Subcutaneous abdominal adipose tissue (tissue), 5 donors: ENCODE measurements around the gene TNNI3.
"Not testable (repeated sequence)": the region's sequence is repeated elsewhere in the genome, so short reads cannot be mapped to it uniquely, and the experiment has no call there.

Experiments used
- H3K27ac ChIP-seq: one replicate; pipeline ENCODE4 v1.7.0; 2013; ENCODE audit warnings: low read depth, mild to moderate bottlenecking, inconsistent platforms, low read length, moderate library complexity
- H3K27me3 ChIP-seq, 5 donors: one replicate each; pipeline ENCODE4 v1.7.0; 2013; ENCODE audit warnings: low read length in 5 of 5, inconsistent platforms in 1 of 5; ENCODE audit not compliant: control insufficient read depth in 5 of 5, insufficient read depth in 4 of 5
- H3K36me3 ChIP-seq, 5 donors: one replicate each; pipeline ENCODE4 v1.7.0; 2013; ENCODE audit warnings: low read length in 5 of 5; ENCODE audit not compliant: control insufficient read depth in 5 of 5, insufficient read depth in 5 of 5
- H3K4me1 ChIP-seq, 5 donors: one replicate each; pipeline ENCODE4 v1.7.0; 2013; ENCODE audit warnings: low read length in 5 of 5, mild to moderate bottlenecking in 3 of 5, moderate library complexity in 1 of 5; ENCODE audit not compliant: control insufficient read depth in 5 of 5, insufficient read depth in 5 of 5
- H3K4me3 ChIP-seq, 5 donors: one replicate each; pipeline ENCODE4 v1.7.0; 2013; ENCODE audit warnings: low read length in 5 of 5, low read depth in 1 of 5
- H3K9ac ChIP-seq, 5 donors: one replicate each; pipeline ENCODE4 v1.7.0; 2013; ENCODE audit warnings: low read length in 5 of 5, mild to moderate bottlenecking in 4 of 5, moderate library complexity in 3 of 5
- H3K9me3 ChIP-seq, 5 donors: one replicate each; pipeline ENCODE4 v1.7.0; 2013; ENCODE audit warnings: low read length in 5 of 5; ENCODE audit not compliant: control insufficient read depth in 5 of 5
- donor health status: healthy.
- donor health status: healthy.
- donor health status: healthy.
- donor health status: healthy.
- donor health status: healthy.

TNNI3 gene

GRCh38 chr19:55160986-55161365 lies 3.4 kb upstream of the TNNI3 start:
- Histone ChIP-seq H3K4me3 (no peak overlapping the region), H3K9me3 (no peaks in the 10 kb centered on the region), H3K27me3 (peaks cover 30 to 68% (median 56%) of the 10 kb centered on the region in 5 donors), H3K27ac (no peak overlapping the region), H3K36me3 (no peaks in the 10 kb centered on the region), H3K9ac (no peak overlapping the region), H3K4me1 (peaks cover 0 to 5% (median 2%) of the 10 kb centered on the region in 5 donors)

DNA sequence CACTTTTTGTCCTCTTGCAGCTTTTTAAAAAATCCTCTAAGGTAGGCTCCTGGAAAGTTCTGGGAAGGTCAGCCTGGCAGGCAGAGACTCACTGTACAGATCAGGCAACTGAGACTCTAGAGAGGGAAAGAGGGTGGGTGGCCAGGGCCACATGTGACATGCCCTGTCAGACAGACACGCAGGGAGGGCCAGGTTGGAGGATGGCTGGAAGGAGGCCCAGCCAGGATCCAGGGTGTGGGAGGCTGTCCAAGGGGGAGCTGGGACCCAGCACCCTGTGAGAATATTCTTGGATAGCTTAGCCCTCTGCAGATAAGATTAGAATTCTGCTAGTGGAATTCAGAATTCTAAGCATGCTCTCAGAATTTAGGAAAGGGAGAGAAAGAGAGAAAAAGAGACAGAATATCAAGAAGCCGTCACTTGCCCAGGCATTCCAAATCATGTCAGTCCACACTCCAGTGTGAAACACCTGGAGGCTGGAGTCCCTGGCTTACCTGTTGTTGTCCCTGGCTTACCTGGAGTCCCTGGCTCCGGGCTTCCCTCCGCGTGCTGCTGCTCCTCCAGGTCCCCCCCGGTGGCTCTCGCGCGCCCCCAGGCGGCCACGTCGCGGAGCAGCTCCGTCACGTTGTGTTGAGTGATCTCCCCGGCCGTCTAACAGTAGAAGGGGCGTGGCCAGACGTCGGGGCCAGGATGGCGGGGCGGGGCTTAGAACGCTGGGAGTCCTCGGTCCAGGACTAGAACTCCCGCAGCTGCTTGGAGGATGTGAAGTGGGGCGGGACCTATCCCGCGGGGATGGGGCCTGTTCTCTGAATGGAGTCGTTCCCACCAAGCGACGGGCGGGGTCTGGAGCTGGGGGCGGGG lies 2.8 kb upstream of the TNNI3 start:
- Histone ChIP-seq H3K36me3 (no peaks in the 10 kb centered on the region), H3K9me3 (no peaks in the 10 kb centered on the region), H3K27ac (no peak overlapping the region), H3K9ac (no peak overlapping the region), H3K27me3 (peaks cover 28 to 66% (median 50%) of the 10 kb centered on the region in 5 donors), H3K4me1 (peaks cover 0 to 6% (median 0%) of the 10 kb centered on the region in 5 donors), H3K4me3 (no peak overlapping the region)

DNA sequence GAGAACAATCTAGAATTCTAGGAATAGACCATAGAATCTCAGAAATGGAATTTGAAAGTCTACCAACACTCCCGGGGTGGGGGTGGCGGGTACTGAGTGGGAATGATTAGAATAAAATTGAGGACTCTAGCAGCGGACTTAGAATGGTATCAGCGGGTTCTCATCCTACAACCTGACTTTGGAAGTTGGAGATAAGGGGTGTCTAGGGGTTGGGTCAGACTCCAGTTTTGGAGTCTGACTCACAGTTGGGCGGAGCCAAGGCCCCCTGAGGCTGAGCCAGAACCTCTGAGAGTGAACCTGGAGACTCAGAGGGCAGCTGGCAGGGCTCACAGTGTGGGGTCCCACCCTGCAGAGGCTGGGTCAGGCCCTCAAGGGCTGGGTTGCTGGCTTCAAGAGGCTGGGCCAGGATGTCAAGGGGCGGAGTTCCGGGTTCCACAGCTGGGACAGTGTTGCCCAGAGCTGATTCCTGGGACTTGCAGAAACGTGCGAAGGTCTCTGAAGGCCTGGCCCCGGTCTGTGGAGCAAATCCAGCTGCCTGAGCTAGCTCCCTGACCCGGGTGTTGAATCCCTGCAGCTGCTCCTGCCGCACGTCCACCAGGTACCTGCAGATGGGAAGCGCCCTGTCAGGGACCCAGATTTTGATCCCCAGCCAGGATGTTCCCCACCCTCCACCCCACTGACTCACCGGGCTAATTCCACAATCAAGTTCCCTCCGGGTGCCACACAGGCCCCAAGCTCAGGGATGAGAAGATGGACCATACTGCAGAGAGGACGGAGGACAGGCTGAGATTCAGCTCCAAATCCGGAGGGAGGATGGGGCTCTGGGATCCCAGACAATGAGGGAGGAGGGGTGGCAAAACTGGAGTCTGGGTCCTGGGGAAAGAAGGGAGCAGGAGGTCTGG lies 1.6 kb upstream of the TNNI3 start:
- H3K27me3 ChIP-seq = peaks cover 33 to 69% (median 55%) of the 10 kb centered on the region in 5 donors
- H3K27ac ChIP-seq = no peak overlapping the region
- H3K4me3 ChIP-seq = no peak overlapping the region
- no peaks in the 10 kb centered on the region for H3K9me3 ChIP-seq
- H3K4me1 ChIP-seq = peaks cover 0 to 6% (median 0%) of the 10 kb centered on the region in 5 donors
- no peaks in the 10 kb centered on the region for H3K36me3 ChIP-seq
- H3K9ac ChIP-seq = no peak overlapping the region

GRCh38 chr19:55158423-55158822 lies 891 bp upstream of the TNNI3 start:
- Histone ChIP-seq H3K9me3 (no peaks in the 10 kb centered on the region), H3K27ac (no peak overlapping the region), H3K4me1 (peaks cover 0 to 6% (median 0%) of the 10 kb centered on the region in 5 donors), H3K27me3 (peaks cover 33 to 68% (median 56%) of the 10 kb centered on the region in 5 donors), H3K4me3 (no peak overlapping the region), H3K36me3 (no peaks in the 10 kb centered on the region), H3K9ac (no peak overlapping the region)

- H3K9ac ChIP-seq = no peak overlapping the region
- peaks cover 0 to 10% (median 0%) of the 10 kb centered on the region in 5 donors for H3K4me1 ChIP-seq
- H3K36me3 ChIP-seq = no peaks in the 10 kb centered on the region
- no peak overlapping the region for H3K4me3 ChIP-seq
- H3K9me3 ChIP-seq = peaks cover 0 to 5% (median 0%) of the 10 kb centered on the region in 5 donors
- H3K27ac ChIP-seq = no peak overlapping the region
- H3K27me3 ChIP-seq = peaks cover 33 to 52% (median 44%) of the 10 kb centered on the region in 5 donors
Measured at GRCh38 chr19:55156202-55157063, 1.1 kb downstream of the TNNI3 start.

- not testable (repeated sequence) for H3K27ac ChIP-seq, H3K4me1 ChIP-seq, H3K4me3 ChIP-seq, H3K9ac ChIP-seq, H3K36me3 ChIP-seq, H3K9me3 ChIP-seq
- peaks cover 28 to 46% (median 39%) of the 10 kb centered on the region in 5 donors for H3K27me3 ChIP-seq
Measured at GRCh38 chr19:55155784-55156183, 1.7 kb downstream of the TNNI3 start.

- H3K36me3 ChIP-seq = no peaks in the 10 kb centered on the region
- H3K9me3 ChIP-seq = peaks cover 0 to 5% (median 0%) of the 10 kb centered on the region in 5 donors
- H3K27me3 ChIP-seq = peaks cover 29 to 44% (median 36%) of the 10 kb centered on the region in 5 donors
- no peak overlapping the region for H3K27ac ChIP-seq
- peaks cover 0 to 10% (median 0%) of the 10 kb centered on the region in 5 donors for H3K4me1 ChIP-seq
- H3K9ac ChIP-seq = no peak overlapping the region
- H3K4me3 ChIP-seq = no peak overlapping the region
Measured at GRCh38 chr19:55153652-55154264, 3.8 kb downstream of the TNNI3 start.

DNA sequence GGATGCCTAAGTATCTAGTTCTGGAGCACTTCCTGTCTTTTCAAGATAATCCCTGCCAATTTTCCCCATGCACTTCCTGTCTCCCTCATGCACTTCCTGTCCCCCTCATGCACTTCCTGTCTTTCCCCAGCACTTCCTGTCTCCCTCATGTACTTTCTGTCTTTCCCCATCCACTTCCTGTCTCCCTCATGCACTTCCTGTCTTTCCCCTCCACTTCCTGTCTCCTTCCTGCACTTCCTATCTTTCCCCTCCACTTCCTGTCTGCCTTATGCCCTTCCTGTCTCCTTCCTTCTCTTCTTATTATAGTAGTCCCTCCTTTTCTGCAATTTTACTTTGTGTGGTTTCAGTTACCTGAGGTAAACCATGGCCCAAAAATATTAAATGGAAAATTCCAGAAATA lies 5.5 kb downstream of the TNNI3 start:
- Histone ChIP-seq H3K4me1 (peaks cover 0 to 10% (median 0%) of the 10 kb centered on the region in 5 donors), H3K9me3 (peaks cover 0 to 5% (median 0%) of the 10 kb centered on the region in 5 donors), H3K27ac (no peak overlapping the region), H3K36me3 (no peaks in the 10 kb centered on the region), H3K9ac (no peak overlapping the region), H3K27me3 (peaks cover 23 to 44% (median 35%) of the 10 kb centered on the region in 5 donors), H3K4me3 (no peak overlapping the region)
